HG03139 (cell line): Measurements from ENCODE around the gene ADD1.
A peak's percentile ranks its signal among the peaks of the same experiment; 100 is the strongest.
"Not testable (repeated sequence)": the region's sequence is repeated elsewhere in the genome, so short reads cannot be mapped to it uniquely, and the experiment has no call there.

Experiments used
- ATAC-seq: cut with Tn5 transposase; IDR thresholded peaks from one replicate; pipeline ENCODE4 v1.9.1; 2021; ENCODE audit not compliant: unreplicated experiment

The ADD1 gene

GRCh38 chr4:2915789-2916188 is 72.1 kb downstream of the ADD1 start:
- ATAC-seq: no peak

DNA sequence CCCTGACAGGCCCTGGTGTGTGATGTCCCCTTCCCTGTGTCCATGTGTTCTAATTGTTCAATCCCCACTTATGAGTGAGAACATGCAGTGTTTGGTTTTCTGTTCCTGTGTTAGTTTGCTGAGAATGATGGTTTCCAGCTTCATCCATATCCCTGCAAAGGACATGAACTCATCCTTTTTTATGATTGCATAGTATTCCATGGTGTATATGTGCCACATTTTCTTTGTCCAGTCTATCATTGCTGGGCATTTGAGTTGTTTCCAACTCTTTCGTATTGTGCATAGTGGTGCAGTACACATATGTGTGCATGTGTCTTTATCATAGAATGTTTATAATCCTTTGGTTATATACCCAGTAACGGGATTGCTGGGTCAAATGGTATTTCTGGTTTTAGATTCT is 73.1 kb downstream of the ADD1 start:
- not testable (repeated sequence) for ATAC-seq

- not testable (repeated sequence) for ATAC-seq
These were observed 74.7 kb downstream of the ADD1 start for GRCh38 chr4:2918300-2918699.

DNA sequence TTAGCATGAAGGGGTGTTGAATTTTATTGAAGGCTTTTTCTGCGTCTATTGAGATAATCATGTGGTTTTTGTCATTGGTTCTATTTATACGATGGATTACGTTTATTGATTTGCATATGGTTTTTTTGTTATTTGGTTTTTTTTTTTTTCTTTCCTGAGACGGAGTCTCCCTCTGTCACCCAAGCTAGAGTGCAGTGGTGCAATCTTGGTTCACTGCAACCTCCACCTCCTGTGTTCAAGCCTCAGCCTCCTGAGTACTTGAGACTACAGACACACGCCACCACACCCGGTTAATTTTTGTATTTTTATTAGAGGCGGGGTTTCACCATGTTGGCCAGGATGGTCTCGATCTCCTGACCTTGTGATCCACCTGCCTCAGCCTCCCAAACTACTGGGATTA is 75.1 kb downstream of the ADD1 start:
- not testable (repeated sequence) for ATAC-seq

- not testable (repeated sequence) for ATAC-seq
These were observed 78.9 kb downstream of the ADD1 start for GRCh38 chr4:2922453-2923101.

GRCh38 chr4:2923141-2923551 is 79.5 kb downstream of the ADD1 start:
- ATAC-seq: no peak

GRCh38 chr4:2923668-2924173 is 80.1 kb downstream of the ADD1 start:
- ATAC-seq: no peak

GRCh38 chr4:2924286-2924685 is 80.6 kb downstream of the ADD1 start:
- no peak for ATAC-seq

GRCh38 chr4:2924765-2925301 is 81.2 kb downstream of the ADD1 start:
- no peak for ATAC-seq

DNA sequence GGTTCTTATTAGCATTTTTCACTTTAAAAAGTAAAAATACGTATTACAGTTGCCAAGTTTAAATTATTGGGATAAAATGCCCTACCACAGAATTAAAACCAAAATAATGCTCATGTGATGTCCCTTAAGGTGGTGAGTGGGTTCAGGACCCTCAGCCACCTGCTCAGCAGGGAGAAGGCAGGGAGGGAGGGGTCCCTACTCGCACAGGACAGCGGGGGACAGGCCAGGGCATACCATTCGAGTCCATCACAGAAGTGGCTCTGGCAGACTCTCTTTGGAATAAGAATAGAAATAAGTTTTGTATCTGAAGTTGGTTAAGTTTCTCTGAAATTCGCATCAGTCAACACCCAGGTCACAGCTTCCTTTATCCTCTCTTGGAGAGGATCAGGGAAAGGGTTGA is 81.9 kb downstream of the ADD1 start:
- ATAC-seq: no peak

DNA sequence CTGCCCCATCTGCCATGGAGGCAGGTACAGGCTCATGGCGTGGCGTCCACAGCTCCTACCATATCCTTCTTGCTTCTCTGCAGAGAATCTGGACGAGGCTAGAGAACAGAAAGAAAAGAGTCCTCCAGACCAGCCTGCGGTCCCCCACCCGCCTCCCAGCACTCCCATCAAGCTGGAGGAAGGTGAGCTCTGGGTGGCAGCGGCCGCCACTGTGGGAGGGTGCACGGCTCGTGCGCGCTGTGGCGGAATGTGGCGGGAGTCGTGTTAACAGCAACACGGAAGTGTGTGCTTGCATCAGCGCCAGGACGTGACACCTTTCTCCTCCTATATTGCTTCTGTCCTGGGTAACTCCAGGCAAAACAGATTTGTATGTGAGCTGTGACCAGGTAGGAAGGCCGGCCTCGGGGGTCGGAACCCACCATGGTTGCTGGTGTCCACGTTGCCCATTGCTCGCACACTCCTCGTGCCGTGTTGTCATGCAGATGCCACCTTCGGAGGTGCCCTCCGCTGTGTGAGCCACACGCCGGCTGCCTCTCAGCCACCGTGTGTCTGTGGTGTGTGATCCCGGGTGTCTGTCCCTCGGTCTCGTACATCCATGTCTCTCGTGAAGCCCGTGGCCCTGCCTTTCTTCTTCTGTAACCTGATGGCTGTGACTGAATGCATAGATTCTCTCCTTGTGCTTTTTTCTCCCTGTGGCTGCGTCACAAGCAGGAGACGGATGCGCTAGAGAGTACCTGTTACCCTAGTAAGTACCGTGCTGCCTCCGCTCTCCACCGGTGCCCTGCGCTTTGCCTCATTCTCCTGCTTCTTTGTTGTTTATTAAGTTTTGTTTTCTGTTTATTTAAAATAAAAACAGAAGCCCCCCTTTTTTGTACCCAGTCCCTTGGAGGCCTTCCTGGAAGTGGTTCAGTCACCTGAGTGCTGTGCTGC is 82.6 kb downstream of the ADD1 start:
- ATAC-seq: no peak

GRCh38 chr4:2927016-2927695 is 83.5 kb downstream of the ADD1 start:
- ATAC-seq: no peak

GRCh38 chr4:2927696-2928075 is 84.0 kb downstream of the ADD1 start:
- ATAC-seq: no peak

GRCh38 chr4:2928242-2929176 is 84.9 kb downstream of the ADD1 start:
- ATAC-seq: no peak

DNA sequence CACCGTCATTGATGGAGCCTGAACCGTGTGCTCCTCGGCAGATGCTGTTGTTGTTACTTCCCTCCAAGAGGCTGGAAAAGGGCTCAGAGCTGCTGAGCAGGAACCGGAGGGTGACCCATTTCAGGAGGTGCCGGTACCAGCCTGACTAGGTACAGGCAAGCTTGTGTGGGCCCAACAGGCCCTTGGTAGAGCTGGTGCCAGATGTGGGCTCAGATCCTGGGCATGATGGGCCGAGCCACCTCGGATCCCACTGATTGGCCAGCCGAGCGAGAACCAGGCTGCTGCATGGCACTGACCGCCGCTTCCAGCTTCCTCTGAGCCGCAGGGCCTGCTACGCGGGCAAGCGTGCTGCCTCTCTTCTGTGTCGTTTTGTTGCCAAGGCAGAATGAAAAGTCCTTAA is 85.8 kb downstream of the ADD1 start:
- no peak for ATAC-seq

DNA sequence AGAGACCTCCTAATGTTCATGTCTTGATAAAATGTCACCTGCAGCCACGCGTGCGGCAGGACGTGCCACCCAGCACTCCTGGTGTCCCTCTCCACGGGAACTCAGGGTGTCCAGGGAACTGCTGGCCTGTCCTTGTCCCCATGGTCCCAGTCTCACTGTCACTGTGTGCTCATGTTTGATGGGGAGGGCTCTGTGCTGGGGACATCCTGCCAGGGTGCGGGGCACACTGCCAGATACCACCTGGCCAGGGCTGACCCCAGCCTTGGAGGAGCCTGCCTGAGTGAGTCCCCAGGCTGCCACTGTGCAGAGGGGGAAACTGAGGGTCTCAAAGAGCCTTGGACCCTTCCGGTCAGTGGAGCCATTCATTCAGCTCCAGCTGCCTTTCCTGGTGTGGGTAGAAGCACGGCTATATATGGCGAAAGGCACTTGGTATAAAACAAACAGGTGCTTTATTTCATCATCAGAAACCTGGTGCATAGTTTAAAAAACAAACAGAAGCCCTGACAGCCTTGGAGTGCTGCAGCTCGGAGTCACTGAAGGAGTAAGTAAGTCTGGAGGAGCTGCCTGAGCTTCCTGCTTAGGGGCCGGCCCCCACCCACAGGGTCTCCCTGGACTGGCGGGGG is 86.6 kb downstream of the ADD1 start:
- ATAC-seq: no peak

GRCh38 chr4:2930758-2931511 is 87.3 kb downstream of the ADD1 start:
- ATAC-seq: no peak

DNA sequence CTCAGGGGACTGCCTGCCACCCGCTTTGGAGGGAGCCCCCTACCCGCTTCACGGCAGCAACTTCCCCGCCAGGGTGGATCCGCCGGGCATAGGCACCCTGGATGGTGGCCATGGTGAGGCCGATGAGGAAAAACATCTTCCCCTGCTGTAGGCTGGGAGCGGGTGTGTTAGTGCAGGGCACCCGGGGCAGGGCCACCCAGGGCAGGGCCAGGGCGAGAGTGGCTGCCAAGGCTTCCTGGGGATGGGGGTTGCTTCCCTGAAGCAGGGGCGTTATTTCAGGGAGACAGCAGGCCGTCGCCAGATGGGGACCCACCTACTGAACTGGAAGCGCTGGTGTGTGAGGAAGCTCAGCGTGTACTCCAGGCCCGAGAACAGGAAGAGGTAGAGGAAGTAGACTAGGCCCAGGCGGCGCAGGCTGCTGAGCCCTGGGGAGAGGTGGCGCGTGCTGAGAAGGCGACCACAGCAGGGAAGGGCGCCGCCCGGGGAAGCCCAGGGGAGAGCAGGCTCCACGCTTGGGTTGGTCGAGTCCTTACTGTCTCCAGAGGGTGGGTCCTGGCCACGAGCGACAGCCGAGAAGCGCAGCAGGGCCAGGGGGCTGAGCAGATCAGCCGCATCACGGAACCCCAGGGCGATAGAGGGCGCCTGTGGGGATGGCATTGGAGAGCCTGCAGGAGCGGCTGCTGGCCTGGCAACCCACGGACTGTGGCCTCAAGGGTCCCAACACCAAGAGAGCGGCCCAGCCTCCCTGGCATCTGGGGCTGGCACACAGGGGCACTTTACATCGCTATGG is 88.1 kb downstream of the ADD1 start:
- peak; percentile 45 for ATAC-seq
